A549 (cell line): ENCODE results near the gene STARD3NL.

Experiments used
- CEBPB ChIP-seq, 2 experiments: fragments of >200 bp in 1 of 2; sonication (Bioruptor Twin) in 1 of 2; formaldehyde crosslinking in 1 of 2; IDR thresholded peaks; 2 replicates each; pipeline ENCODE4 v1.6.1; 2012 to 2016
- CTCF ChIP-seq: fragments of >200 bp; sonication (Bioruptor Twin); formaldehyde crosslinking; IDR thresholded peaks from 3 replicates; pipeline ENCODE4 v1.5.1; 2016
- EHMT2 ChIP-seq: fragments of 200-600 bp; sonication (generic); IDR thresholded peaks from 2 replicates; pipeline ENCODE4 v1.6.1; 2016; ENCODE audit warnings: antibody characterized with exemption, low read depth, mild to moderate bottlenecking, moderate library complexity
- HDAC2 ChIP-seq: fragments of 200-600 bp; sonication (generic); IDR thresholded peaks from 2 replicates; pipeline ENCODE4 v1.6.1; 2016
- HOXA7 ChIP-seq: fragments of 250-450 bp; sonication (Bioruptor Pico); IDR thresholded peaks from 2 replicates; pipeline ENCODE4 v1.5.0; 2020; ENCODE audit warnings: mild to moderate bottlenecking, moderate library complexity
- MAZ ChIP-seq: fragments of 150-350 bp; IDR thresholded peaks from 2 replicates; pipeline ENCODE4 v1.6.1; 2014; ENCODE audit warnings: antibody characterized with exemption, low read depth, low read length, borderline replicate concordance
- MYC ChIP-seq: IDR thresholded peaks from 2 replicates; pipeline ENCODE4 v1.6.1; 2012; ENCODE audit warnings: mild to moderate bottlenecking, inconsistent platforms, low read length, improper control_type of control experiment, borderline replicate concordance
- NFE2L2 ChIP-seq: fragments of 150-350 bp; conservative IDR thresholded peaks from 2 replicates; pipeline ENCODE4 v1.6.1; 2014; ENCODE audit warnings: low read length
- NPAS2 ChIP-seq: fragments of 250-450 bp; sonication (Bioruptor Pico); IDR thresholded peaks from 2 replicates; pipeline ENCODE4 v1.8.0; 2022; ENCODE audit warnings: mild to moderate bottlenecking, moderate library complexity, borderline replicate concordance
- POLR2A ChIP-seq: IDR thresholded peaks from 2 replicates; pipeline ENCODE4 v1.6.1; 2012; ENCODE audit warnings: mild to moderate bottlenecking, low read length
- RAD21 ChIP-seq, 2 experiments: fragments of >200 bp in 1 of 2; sonication (Bioruptor Twin) in 1 of 2; formaldehyde crosslinking in 1 of 2; IDR thresholded peaks in 1 of 2; conservative IDR thresholded peaks in 1 of 2; 2 replicates in 1 of 2; 3 replicates in 1 of 2; pipeline ENCODE4 v1.6.1; 2012 to 2018; ENCODE audit warnings: inconsistent platforms in 1 of 2
- REST ChIP-seq: fragments of 200-600 bp; sonication (generic); IDR thresholded peaks from 2 replicates; pipeline ENCODE4 v1.6.1; 2016; ENCODE audit warnings: antibody characterized with exemption, mild to moderate bottlenecking, moderate library complexity
- TF ChIP-seq, protein P1 (sequence below): IDR thresholded peaks from 2 replicates; pipeline ENCODE4 v1.6.1; 2012

DNA sequence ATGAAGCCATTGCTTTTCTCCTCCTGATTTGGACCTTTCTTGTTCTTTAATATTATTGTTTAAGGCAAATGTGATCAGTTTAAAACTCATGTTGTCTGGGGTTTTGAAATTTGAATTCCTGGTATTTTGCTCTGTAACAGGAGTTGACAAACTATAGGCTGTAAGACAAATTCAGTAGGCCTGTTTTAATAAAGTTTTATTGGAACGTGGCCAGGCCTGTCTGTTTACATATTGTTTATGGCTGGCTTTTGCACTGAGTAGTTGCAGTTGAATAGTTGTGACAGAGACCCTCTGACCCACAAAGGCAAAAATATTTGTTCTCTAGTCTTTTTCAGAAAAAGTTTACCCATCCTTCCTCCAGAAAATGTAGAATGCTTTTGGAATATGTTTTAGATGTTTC lies 29.8 kb downstream of the STARD3NL start:
- TF ChIP-seq HDAC2 = no peak
- no peak for TF ChIP-seq MAZ
- no peak for TF ChIP-seq POLR2A
- TF ChIP-seq NFE2L2 = no peak
- no peak for TF ChIP-seq CTCF
- no peak for TF ChIP-seq REST
- TF ChIP-seq, protein P1, sequence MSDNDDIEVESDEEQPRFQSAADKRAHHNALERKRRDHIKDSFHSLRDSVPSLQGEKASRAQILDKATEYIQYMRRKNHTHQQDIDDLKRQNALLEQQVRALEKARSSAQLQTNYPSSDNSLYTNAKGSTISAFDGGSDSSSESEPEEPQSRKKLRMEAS = no peak
- TF ChIP-seq NPAS2 = no peak
- no peak for TF ChIP-seq EHMT2
- TF ChIP-seq RAD21 (conservative IDR thresholded peaks at IDR 0.05 in 1 of 2, IDR thresholded peaks at IDR 0.05 in 1 of 2) = no peak
- no peak for TF ChIP-seq HOXA7 (CRISPR knock-in tag)
- TF ChIP-seq CEBPB (IDR thresholded peaks at IDR 0.05) = no peak
- TF ChIP-seq MYC = no peak
